Measurements from ENCODE around the gene MCF2L2. TPM values are rescaled to one million over a fixed set of nuclear protein-coding genes. Genes with fewer than 3 reads are reported as not detected.

The MCF2L2 gene
- total and polyA plus RNA-seq, 2 donors (not counting 3 experiments of a cell fraction or from before 2014, with no cell fraction given) = 0.15 to 1.1 TPM

- Histone ChIP-seq H2AFZ (ENCODE audit: low read depth, low read length) (no peak overlapping the region), H3K79me2 (ENCODE audit: control insufficient read depth, insufficient read depth, low read length) (no peaks in the 10 kb centered on the region), H3K4me1 (ENCODE audit: control insufficient read depth, extremely low read depth, insufficient read depth, low read length) (no peaks in the 10 kb centered on the region), H3K9me1 (replicated peaks; ENCODE audit: control insufficient read depth, extremely low read depth, insufficient read depth, low read length) (no peaks in the 10 kb centered on the region), H3K9me3 (replicated peaks; ENCODE audit: control insufficient read depth, insufficient read depth, low read length) (no peaks in the 10 kb centered on the region), H4K20me1 (replicated peaks; ENCODE audit: control insufficient read depth, extremely low read depth, insufficient read depth, low read length) (no peaks in the 10 kb centered on the region), H3K4me3 (replicated peaks in 1 of 3; ENCODE audit: insufficient read depth in 1 of 3, low read depth in 1 of 3, low read length in 3 of 3) (no peak overlapping the region), H3K9ac (replicated peaks; ENCODE audit: extremely low read depth, insufficient read depth, low read length) (no peak overlapping the region), H3K36me3 (ENCODE audit: control insufficient read depth in 2 of 2, extremely low read depth in 1 of 2, insufficient read depth in 2 of 2, low read length in 2 of 2) (no peaks in the 10 kb centered on the region), H3K27ac (ENCODE audit: insufficient read depth, low read depth, low read length) (no peak overlapping the region), H3K4me2 (ENCODE audit: insufficient read depth, low read length) (no peak overlapping the region), H3K27me3 (ENCODE audit: control insufficient read depth in 2 of 2, insufficient read depth in 2 of 2, low read length in 2 of 2) (no peaks in the 10 kb centered on the region)
- ChIA-PET CTCF (no interaction called here), POLR2A (no interaction called here)
- DNase-seq (ENCODE audit: low read depth, low spot score) (no peak), FAIRE-seq (no peak)
- dilution Hi-C loops (cut with MboI; ENCODE audit: extremely low pct_ligation_motif_present, low sequenced_read_pairs) (no loop called here), intact Hi-C loops (cut with micrococcal nuclease) (no loop called here)
- TF ChIP-seq GATA2 (IDR thresholded peaks at IDR 0.05; ENCODE audit: insufficient read depth, insufficient read length, low read depth, low read length) (no peak), MYC (IDR thresholded peaks at IDR 0.05; ENCODE audit: low read depth, low read length) (no peak), POLR2AphosphoS5 (IDR thresholded peaks at IDR 0.05; ENCODE audit: insufficient read depth, low read depth, low read length) (no peak), EZH2 (IDR thresholded peaks at IDR 0.05; ENCODE audit: borderline replicate concordance, low read depth, low read length, severe bottlenecking) (no peak), POLR2A (IDR thresholded peaks at IDR 0.05; ENCODE audit: low read depth, low read length) (no peak), CTCF (IDR thresholded peaks at IDR 0.05; ENCODE audit: extremely low read depth in 1 of 2, insufficient read depth in 1 of 2, low read depth in 1 of 2, low read length in 2 of 2) (no peak), MAX (IDR thresholded peaks at IDR 0.05; ENCODE audit: insufficient read depth, insufficient read length) (no peak), FOS (IDR thresholded peaks at IDR 0.05; ENCODE audit: borderline replicate concordance, insufficient read depth, low read length) (no peak), JUN (IDR thresholded peaks at IDR 0.05; ENCODE audit: borderline replicate concordance, insufficient read depth, insufficient read length, low read depth) (no peak)
- BruUV-seq (replicated peaks) = no TSS peak
These were observed 88.8 kb downstream of the MCF2L2 start for GRCh38 chr3:183339461-183340086.
